Measurements from ENCODE around the gene ABLIM2.

DNA sequence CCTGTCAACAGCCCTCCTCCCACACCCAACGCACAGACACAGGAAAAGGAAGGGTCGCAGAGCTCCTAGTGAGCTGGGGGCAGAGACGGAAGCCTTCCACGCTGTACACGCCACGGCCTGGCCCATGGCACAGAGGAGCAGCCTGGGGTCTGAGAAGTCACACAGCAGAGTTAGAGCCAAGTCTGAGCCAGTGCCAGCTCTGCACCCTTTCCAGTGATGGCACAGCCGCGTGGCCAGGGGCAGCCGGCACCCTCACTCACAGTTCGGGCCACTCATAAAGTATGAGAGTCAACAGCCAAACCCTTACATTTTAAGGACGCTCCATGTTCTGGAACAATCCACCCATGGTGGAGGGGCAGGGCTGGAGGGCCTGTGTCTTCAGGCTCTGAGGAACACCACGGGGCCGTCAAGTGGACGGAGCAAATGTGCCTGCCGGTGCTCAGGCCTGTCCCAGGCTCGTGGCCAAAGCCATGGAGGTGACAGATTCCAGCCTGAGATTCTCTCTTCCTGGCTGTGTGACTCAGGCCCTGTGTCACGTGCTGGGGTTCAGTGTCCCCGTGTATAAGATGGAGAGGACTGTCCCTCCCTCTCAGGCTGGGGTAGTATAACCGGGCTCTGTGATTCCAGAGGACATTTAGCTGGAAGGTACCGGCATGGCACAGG is 91.2 kb downstream of the ABLIM2 start:
- TF ChIP-seq, protein P1, sequence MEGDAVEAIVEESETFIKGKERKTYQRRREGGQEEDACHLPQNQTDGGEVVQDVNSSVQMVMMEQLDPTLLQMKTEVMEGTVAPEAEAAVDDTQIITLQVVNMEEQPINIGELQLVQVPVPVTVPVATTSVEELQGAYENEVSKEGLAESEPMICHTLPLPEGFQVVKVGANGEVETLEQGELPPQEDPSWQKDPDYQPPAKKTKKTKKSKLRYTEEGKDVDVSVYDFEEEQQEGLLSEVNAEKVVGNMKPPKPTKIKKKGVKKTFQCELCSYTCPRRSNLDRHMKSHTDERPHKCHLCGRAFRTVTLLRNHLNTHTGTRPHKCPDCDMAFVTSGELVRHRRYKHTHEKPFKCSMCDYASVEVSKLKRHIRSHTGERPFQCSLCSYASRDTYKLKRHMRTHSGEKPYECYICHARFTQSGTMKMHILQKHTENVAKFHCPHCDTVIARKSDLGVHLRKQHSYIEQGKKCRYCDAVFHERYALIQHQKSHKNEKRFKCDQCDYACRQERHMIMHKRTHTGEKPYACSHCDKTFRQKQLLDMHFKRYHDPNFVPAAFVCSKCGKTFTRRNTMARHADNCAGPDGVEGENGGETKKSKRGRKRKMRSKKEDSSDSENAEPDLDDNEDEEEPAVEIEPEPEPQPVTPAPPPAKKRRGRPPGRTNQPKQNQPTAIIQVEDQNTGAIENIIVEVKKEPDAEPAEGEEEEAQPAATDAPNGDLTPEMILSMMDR (IDR thresholded peaks at IDR 0.05; ENCODE audit: low read length): no peak
- TF ChIP-seq EZH2 (optimal IDR thresholded peaks at IDR 0.05; ENCODE audit: low read depth, low read length) (no peak), EZH2phosphoT487 (IDR thresholded peaks at IDR 0.05; ENCODE audit: low read length) (no peak)
